Measurements from ENCODE around the gene CIB4. TPM values are rescaled to one million over a fixed set of nuclear protein-coding genes. Genes with fewer than 3 reads are reported as not detected.

CIB4 gene
- total RNA-seq, 4 donors from 2014 or later: not detected

DNA sequence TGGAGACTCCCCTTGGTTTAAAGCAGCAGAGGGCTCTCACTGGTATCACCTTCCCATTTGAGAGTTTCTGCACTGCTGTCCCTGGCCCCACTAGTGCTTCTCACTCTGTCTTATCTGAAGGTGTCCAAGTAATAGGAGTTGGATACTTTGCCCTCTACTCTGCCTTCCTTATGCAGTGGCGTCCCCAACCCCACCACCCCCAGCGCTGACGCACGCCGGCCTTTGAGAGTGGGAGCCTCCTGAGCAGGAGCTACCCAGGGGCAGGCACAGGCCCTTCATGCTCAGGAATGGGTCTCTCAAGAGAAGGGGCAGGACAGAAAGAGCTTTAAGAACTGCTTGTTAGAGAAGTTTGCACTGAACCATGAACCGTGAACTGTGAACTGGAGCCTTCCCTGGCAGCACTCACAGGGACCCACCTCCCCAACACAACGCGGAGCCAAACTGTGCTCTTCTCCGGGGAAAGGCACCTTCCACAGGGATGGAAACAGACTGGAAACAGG, 3.3 kb downstream of the CIB4 start:
- intact Hi-C loops (cut with DNase I; ENCODE audit: low total_unique reads): no loop called here
- no peak for TF ChIP-seq POLR2AphosphoS5 (IDR thresholded peaks at IDR 0.05)
- TF ChIP-seq CTCF (IDR thresholded peaks at IDR 0.05): no peak
- TF ChIP-seq EP300 (IDR thresholded peaks at IDR 0.05; ENCODE audit: low read depth): no peak
- no peak for TF ChIP-seq POLR2A (IDR thresholded peaks at IDR 0.05)

GRCh38 chr2:26636935-26637334, 4.2 kb downstream of the CIB4 start:
- in situ Hi-C loops (cut with MboI; ENCODE audit: low pct_ligation_motif_present in 1 of 4, low pct_unique_long_range_greater_than_20kb in 1 of 4, low sequenced_read_pairs in 3 of 4): no loop called here
- DNase-seq: no peak
- H3K36me3 ChIP-seq: no peaks in the 10 kb centered on the region
- H3K4me3 ChIP-seq: no peak overlapping the region
- no peaks in the 10 kb centered on the region for H3K4me1 ChIP-seq
- no peaks in the 10 kb centered on the region for H3K27me3 ChIP-seq
- H3K27ac ChIP-seq: no peak overlapping the region
- no peak for TF ChIP-seq EP300 (IDR thresholded peaks at IDR 0.05; ENCODE audit: low read depth)
- TF ChIP-seq CTCF (IDR thresholded peaks at IDR 0.05): no peak
- no peak for TF ChIP-seq POLR2AphosphoS5 (IDR thresholded peaks at IDR 0.05)
- TF ChIP-seq POLR2A (IDR thresholded peaks at IDR 0.05): no peak
- no peaks in the 10 kb centered on the region for H3K9me3 ChIP-seq
- intact Hi-C loops (cut with DNase I; ENCODE audit: low total_unique reads): no loop called here
- WGBS, 2 donors (ENCODE audit: low coverage in 1 of 2): 74 to 79% methylated on average over 3 to 6 of the region's 6 CpGs

More for the DNA sequence above, 3.3 kb downstream of the CIB4 start:
- no peaks in the 10 kb centered on the region for H3K27me3 ChIP-seq
- H3K4me1 ChIP-seq: no peaks in the 10 kb centered on the region
- no peaks in the 10 kb centered on the region for H3K36me3 ChIP-seq
- in situ Hi-C loops (cut with MboI; ENCODE audit: low pct_ligation_motif_present in 1 of 4, low pct_unique_long_range_greater_than_20kb in 1 of 4, low sequenced_read_pairs in 3 of 4): no loop called here
- no peak for DNase-seq
- H3K9me3 ChIP-seq: no peaks in the 10 kb centered on the region
- no peak overlapping the region for H3K4me3 ChIP-seq
- H3K27ac ChIP-seq: no peak overlapping the region
- 92% methylated on average over 9 of the region's 9 CpGs; no CpG with 5 or more reads in 1 of the 2 donors for WGBS, 2 donors (ENCODE audit: low coverage in 1 of 2)

GRCh38 chr2:26635401-26635800, 5.8 kb downstream of the CIB4 start:
- in situ Hi-C loops (cut with MboI; ENCODE audit: low pct_ligation_motif_present in 1 of 4, low pct_unique_long_range_greater_than_20kb in 1 of 4, low sequenced_read_pairs in 3 of 4) (no loop called here), intact Hi-C loops (cut with DNase I; ENCODE audit: low total_unique reads) (no loop called here)
- no peaks in the 10 kb centered on the region for H3K9me3 ChIP-seq
- WGBS, 2 donors (ENCODE audit: low coverage in 1 of 2): 90% methylated on average over 3 of the region's 3 CpGs; no CpG with 5 or more reads in 1 of the 2 donors
- TF ChIP-seq CTCF (IDR thresholded peaks at IDR 0.05): no peak
- no peak for TF ChIP-seq POLR2A (IDR thresholded peaks at IDR 0.05)
- TF ChIP-seq EP300 (IDR thresholded peaks at IDR 0.05; ENCODE audit: low read depth): no peak
- no peak for TF ChIP-seq POLR2AphosphoS5 (IDR thresholded peaks at IDR 0.05)
- H3K27ac ChIP-seq: no peak overlapping the region
- no peaks in the 10 kb centered on the region for H3K36me3 ChIP-seq
- no peak overlapping the region for H3K4me3 ChIP-seq
- H3K27me3 ChIP-seq: no peaks in the 10 kb centered on the region
- no peak for DNase-seq
- H3K4me1 ChIP-seq: no peaks in the 10 kb centered on the region

- Histone ChIP-seq H3K36me3 (no peaks in the 10 kb centered on the region), H3K27ac (no peak overlapping the region), H3K4me1 (no peaks in the 10 kb centered on the region), H3K27me3 (no peaks in the 10 kb centered on the region), H3K9me3 (no peaks in the 10 kb centered on the region), H3K4me3 (no peak overlapping the region)
- TF ChIP-seq POLR2A (IDR thresholded peaks at IDR 0.05): no peak
- TF ChIP-seq POLR2AphosphoS5 (IDR thresholded peaks at IDR 0.05): no peak
- TF ChIP-seq EP300 (IDR thresholded peaks at IDR 0.05; ENCODE audit: low read depth): no peak
- TF ChIP-seq CTCF (IDR thresholded peaks at IDR 0.05): no peak
- WGBS, 2 donors (ENCODE audit: low coverage in 1 of 2): 95% methylated on average over 11 of the region's 11 CpGs; no CpG with 5 or more reads in 1 of the 2 donors
- intact Hi-C loops (cut with DNase I; ENCODE audit: low total_unique reads): no loop called here
- in situ Hi-C loops (cut with MboI; ENCODE audit: low pct_ligation_motif_present in 1 of 4, low pct_unique_long_range_greater_than_20kb in 1 of 4, low sequenced_read_pairs in 3 of 4): no loop called here
- no peak for DNase-seq
Measured at GRCh38 chr2:26634636-26635230, 6.4 kb downstream of the CIB4 start.

Data from transverse colon (tissue), 4 donors.